HG03095 (cell line): ENCODE results near the gene YTHDC2.
"Not testable (repeated sequence)": the region's sequence is repeated elsewhere in the genome, so short reads cannot be mapped to it uniquely, and the experiment has no call there.

Experiments
- ATAC-seq: cut with Tn5 transposase; IDR thresholded peaks from one replicate; pipeline ENCODE4 v1.9.1; 2021; ENCODE audit warnings: moderate library complexity; ENCODE audit not compliant: unreplicated experiment

YTHDC2 gene

GRCh38 chr5:113601423-113601822 lies 87.9 kb downstream of the YTHDC2 start:
- ATAC-seq, result no peak

GRCh38 chr5:113603246-113603645 lies 89.8 kb downstream of the YTHDC2 start:
- not testable (repeated sequence) for ATAC-seq

- peak; percentile 88 for ATAC-seq
These were observed 93.0 kb downstream of the YTHDC2 start for GRCh38 chr5:113606298-113607134.

GRCh38 chr5:113607361-113607760 lies 93.9 kb downstream of the YTHDC2 start:
- ATAC-seq, result no peak

GRCh38 chr5:113608113-113608596 lies 94.7 kb downstream of the YTHDC2 start:
- no peak for ATAC-seq

- peak; percentile 79 for ATAC-seq
These were observed 98.6 kb downstream of the YTHDC2 start for GRCh38 chr5:113612060-113612496.

GRCh38 chr5:113614191-113614590 lies 100.7 kb downstream of the YTHDC2 start:
- ATAC-seq, result no peak

- no peak for ATAC-seq
These were observed 102.2 kb downstream of the YTHDC2 start for GRCh38 chr5:113615708-113616107.

GRCh38 chr5:113617191-113617796 lies 103.8 kb downstream of the YTHDC2 start:
- ATAC-seq, result no peak

- ATAC-seq, result no peak
These were observed 119.5 kb downstream of the YTHDC2 start for GRCh38 chr5:113632996-113633395.

- ATAC-seq, result no peak
These were observed 121.5 kb downstream of the YTHDC2 start for GRCh38 chr5:113634957-113635356.

- ATAC-seq, result no peak
These were observed 128.2 kb downstream of the YTHDC2 start for GRCh38 chr5:113641715-113642114.
